HCT116 (cell line): Measurements from ENCODE around the gene FERMT2. TPM values are rescaled to one million over a fixed set of nuclear protein-coding genes. Genes with fewer than 3 reads are reported as not detected.
A peak's percentile ranks its signal among the peaks of the same experiment; 100 is the strongest.

Source experiments
- ATAC-seq: fragments of 200-7000 bp; cut with Tn5 transposase; 2 replicates; pipeline ENCODE4 v1.9.1; 2020; ENCODE audit warnings: mild to moderate bottlenecking, moderate library complexity
- BruUV-seq: library from RNA; stranded (reverse); fragments of 400-500 nt; replicated peaks from 2 replicates; lab custom pipeline; 2021; lab: Mats Ljungman, UMichigan
- CTCF ChIA-PET: fragments of 300-600 bp; sonication (Branson Sonifier 250); formaldehyde crosslinking; loops from one replicate; lab custom pipeline; 2021; ENCODE audit warnings: antibody characterized with exemption; lab: Charles Lee
- POLR2A ChIA-PET: fragments of 300-600, 350-600 bp; sonication (Branson Sonifier 250); formaldehyde crosslinking; loops from one replicate; lab custom pipeline; 2021; ENCODE audit warnings: antibody characterized with exemption; lab: Charles Lee
- RAD21 ChIA-PET, 2 experiments: fragments of 300-600 bp; sonication (Branson Sonifier 250); formaldehyde crosslinking; loops; one replicate each; lab custom pipeline; 2023; ENCODE audit warnings: low total read pairs in 2 of 2; ENCODE audit not compliant: uncharacterized antibody in 2 of 2, unreplicated experiment in 2 of 2, low non-redundant PET in 1 of 2; lab: Charles Lee
- DNase-seq: peaks from one replicate; pipeline ENCODE4 v3.0.0-alpha.2; 2010; ENCODE audit warnings: low read depth, low spot score
- H2AFZ ChIP-seq: fragments of 200-600 bp; shearing (Covaris generic), sonication (generic); 2 replicates; pipeline ENCODE4 v1.6.1; 2017; ENCODE audit warnings: low read depth, mixed run types, mixed read lengths, antibody characterized with exemption, low read length; ENCODE audit not compliant: poor library complexity, severe bottlenecking
- H3K27ac ChIP-seq: 2 replicates; pipeline ENCODE4 v1.5.1; 2012; ENCODE audit warnings: low read depth, low read length
- H3K27me3 ChIP-seq: fragments of 200-600 bp; sonication (generic); 2 replicates; pipeline ENCODE4 v1.6.1; 2016; ENCODE audit warnings: mixed run types, low read length, mixed read lengths; ENCODE audit not compliant: insufficient read depth
- H3K36me3 ChIP-seq, 2 experiments: fragments of 200-500 bp in 1 of 2; fragments of 200-600 bp in 1 of 2; sonication (Bioruptor generic) in 1 of 2; sonication (generic) in 1 of 2; 2 replicates each; pipeline versions ENCODE4 v1.5.1 to v1.6.1; 2014 to 2016; ENCODE audit warnings: low read length in 2 of 2, inconsistent platforms in 1 of 2, mixed read lengths in 1 of 2, mixed run types in 1 of 2; ENCODE audit not compliant: insufficient read depth in 2 of 2, control insufficient read depth in 1 of 2
- H3K4me1 ChIP-seq, 2 experiments: fragments of 200-600 bp in 1 of 2; sonication (generic) in 1 of 2; 2 replicates each; pipeline versions ENCODE4 v1.5.1 to v1.6.1; 2012 to 2017; ENCODE audit warnings: low read length in 2 of 2, inconsistent platforms in 1 of 2, mild to moderate bottlenecking in 1 of 2, mixed read lengths in 1 of 2, mixed run types in 1 of 2, moderate library complexity in 1 of 2; ENCODE audit not compliant: insufficient read depth in 2 of 2, control insufficient read depth in 1 of 2
- H3K4me2 ChIP-seq: fragments of 200-600 bp; sonication (generic); 2 replicates; pipeline ENCODE4 v1.6.1; 2017; ENCODE audit warnings: mixed run types, low read length, mixed read lengths
- H3K4me3 ChIP-seq, 2 experiments: fragments of 200-600 bp in 1 of 2; sonication (generic) in 1 of 2; replicated peaks in 1 of 2; 2 replicates each; pipeline ENCODE4 v1.5.1; 2011 to 2016; ENCODE audit warnings: low read length in 2 of 2, control low read depth in 1 of 2, low read depth in 1 of 2, mild to moderate bottlenecking in 1 of 2, mixed read lengths in 1 of 2, mixed run types in 1 of 2
- H3K79me2 ChIP-seq: fragments of 200-600 bp; sonication (generic); 2 replicates; pipeline ENCODE4 v1.6.1; 2017; ENCODE audit warnings: mild to moderate bottlenecking, mixed run types, low read length, moderate library complexity, mixed read lengths; ENCODE audit not compliant: insufficient read depth
- H3K9ac ChIP-seq: fragments of 200-600 bp; sonication (generic); 2 replicates; pipeline ENCODE4 v1.6.1; 2016; ENCODE audit warnings: low read length, mixed read lengths
- H3K9me2 ChIP-seq: fragments of 200-600 bp; sonication (generic), shearing (Covaris generic); 2 replicates; pipeline ENCODE4 v1.6.1; 2017; ENCODE audit warnings: mixed run types, mild to moderate bottlenecking, moderate library complexity; ENCODE audit not compliant: insufficient read depth
- H3K9me3 ChIP-seq, 2 experiments: fragments of 200-500 bp in 1 of 2; fragments of 200-600 bp in 1 of 2; sonication (Bioruptor generic) in 1 of 2; sonication (generic) in 1 of 2; 2 replicates each; pipeline ENCODE4 v1.6.1; 2014 to 2017; ENCODE audit warnings: low read length in 2 of 2, mixed read lengths in 2 of 2, inconsistent platforms in 1 of 2, low read depth in 1 of 2, mild to moderate bottlenecking in 1 of 2, mixed run types in 1 of 2, moderate library complexity in 1 of 2; ENCODE audit not compliant: control insufficient read depth in 1 of 2, insufficient read depth in 1 of 2
- H4K20me1 ChIP-seq: fragments of 200-600 bp; sonication (generic), shearing (Covaris generic); 2 replicates; pipeline ENCODE4 v1.6.1; 2017; ENCODE audit warnings: mixed run types, mild to moderate bottlenecking, moderate library complexity; ENCODE audit not compliant: insufficient read depth
- CBX3 ChIP-seq: IDR thresholded peaks from 2 replicates; pipeline ENCODE4 v1.6.1; 2012; ENCODE audit warnings: low read depth
- EZH2 ChIP-seq: fragments of 200-600 bp; sonication (generic); IDR thresholded peaks from 2 replicates; pipeline ENCODE4 v1.6.1; 2017; ENCODE audit warnings: antibody characterized with exemption, mixed run types
- EZH2phosphoT487 ChIP-seq: fragments of 200-600 bp; IDR thresholded peaks from 2 replicates; pipeline ENCODE4 v1.6.1; 2018; ENCODE audit warnings: antibody characterized with exemption, borderline replicate concordance
- FOSL1 ChIP-seq: IDR thresholded peaks from 2 replicates; pipeline ENCODE4 v1.6.1; 2012; ENCODE audit warnings: low read depth
- JUND ChIP-seq: IDR thresholded peaks from 2 replicates; pipeline ENCODE4 v1.6.1; 2012
- POLR2AphosphoS5 ChIP-seq: IDR thresholded peaks from 2 replicates; pipeline ENCODE4 v1.6.1; 2011; ENCODE audit warnings: mild to moderate bottlenecking, low read depth, low read length, moderate library complexity
- RAD21 ChIP-seq: IDR thresholded peaks from 2 replicates; pipeline ENCODE4 v1.6.1; 2012; ENCODE audit warnings: low read depth, mild to moderate bottlenecking
- SIN3A ChIP-seq: IDR thresholded peaks from 2 replicates; pipeline ENCODE4 v1.6.1; 2012; ENCODE audit warnings: low read depth
- SP1 ChIP-seq: IDR thresholded peaks from 2 replicates; pipeline ENCODE4 v1.6.1; 2012; ENCODE audit warnings: low read depth
- TCF7L2 ChIP-seq: IDR thresholded peaks from 2 replicates; pipeline ENCODE4 v1.7.0; 2011; ENCODE audit warnings: borderline replicate concordance, inconsistent platforms; ENCODE audit not compliant: insufficient read depth, insufficient read length; ENCODE audit errors: extremely low read depth
- YY1 ChIP-seq: IDR thresholded peaks from 2 replicates; pipeline ENCODE4 v1.6.1; 2011; ENCODE audit warnings: low read length, low read depth, moderate library complexity, mild to moderate bottlenecking; ENCODE audit not compliant: insufficient replicate concordance; ENCODE audit errors: extremely low read depth
- ZNF274 ChIP-seq: fragments of 200-500 bp; sonication (Bioruptor generic); IDR thresholded peaks from 2 replicates; pipeline ENCODE4 v1.6.1; 2014; ENCODE audit warnings: mild to moderate bottlenecking, low read depth, low read length, inconsistent platforms
- intact Hi-C: fragments of 100-400 bp; cut with micrococcal nuclease; formaldehyde crosslinking; loops from 2 replicates; pipeline ENCODE4 v1.10.0; 2022
- total RNA-seq: library from RNA; stranded (reverse); gene quantifications from one replicate; pipeline ENCODE4 v1.2.1, GENCODE V29; 2021; ENCODE audit not compliant: unreplicated experiment
- TF ChIP-seq, protein P1 (sequence below): IDR thresholded peaks from 2 replicates; pipeline ENCODE4 v1.6.1; 2012
- TF ChIP-seq, protein P2 (sequence below): IDR thresholded peaks from 2 replicates; pipeline ENCODE4 v1.6.1; 2012

Gene FERMT2
- total RNA-seq, 1 experiment from 2014 or later: 24.8 TPM

DNA sequence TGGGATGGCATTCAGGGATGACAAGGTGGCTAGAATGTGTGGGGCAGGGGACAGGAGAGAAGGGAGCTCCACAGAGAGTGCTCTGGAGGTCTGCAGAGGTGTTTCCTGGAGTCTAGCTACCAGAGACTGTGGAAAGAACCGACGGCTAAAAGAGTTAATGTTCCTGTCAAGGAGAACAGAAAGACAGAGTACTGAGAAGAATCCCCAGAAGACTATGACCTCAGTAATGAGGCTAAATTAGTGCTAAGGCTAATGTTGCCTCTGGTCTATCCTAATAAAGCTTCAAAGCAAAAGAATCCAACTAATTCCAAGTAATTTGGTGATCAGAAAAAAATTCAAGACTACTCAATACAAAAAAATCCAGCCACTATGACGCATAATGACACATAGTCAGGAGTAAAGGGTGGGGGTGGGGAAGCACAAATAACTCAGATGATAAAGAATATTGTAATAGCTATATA, 44.7 kb downstream of the FERMT2 start (continued):
- TF ChIP-seq FOSL1: peak; percentile 99
- TF ChIP-seq, protein P1, sequence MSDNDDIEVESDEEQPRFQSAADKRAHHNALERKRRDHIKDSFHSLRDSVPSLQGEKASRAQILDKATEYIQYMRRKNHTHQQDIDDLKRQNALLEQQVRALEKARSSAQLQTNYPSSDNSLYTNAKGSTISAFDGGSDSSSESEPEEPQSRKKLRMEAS: no peak

DNA sequence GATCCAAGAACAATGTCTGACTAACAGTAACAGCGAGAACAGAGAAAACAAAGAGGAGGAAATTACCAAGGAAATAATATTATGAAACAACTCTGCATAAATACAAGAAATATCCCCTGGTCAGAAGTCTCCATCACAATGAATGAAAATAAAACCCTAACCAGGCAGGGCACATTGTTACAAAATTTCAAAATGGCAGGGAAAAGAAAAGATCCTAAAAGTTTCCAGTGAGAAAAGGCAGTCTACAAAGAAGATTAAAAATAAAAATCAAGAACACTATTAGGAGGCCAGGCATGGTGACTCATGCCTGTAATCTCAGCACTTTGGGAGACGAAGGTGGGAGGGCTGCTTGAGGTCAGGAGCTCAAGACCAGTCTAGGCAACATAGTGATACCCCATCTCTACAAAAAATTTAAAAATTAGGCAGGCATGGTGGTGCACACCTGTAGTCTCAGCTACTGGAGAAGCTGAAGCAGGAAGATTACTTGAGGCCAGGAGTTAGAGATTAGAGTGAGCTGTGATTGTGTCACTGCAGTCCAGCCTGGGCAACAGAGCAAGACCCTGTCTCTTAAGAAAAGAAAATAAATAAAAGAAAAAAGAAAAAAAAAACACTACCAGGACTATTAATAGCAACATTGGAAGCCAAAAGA, 47.8 kb downstream of the FERMT2 start:
- Histone ChIP-seq H4K20me1 (no peaks in the 10 kb centered on the region), H3K9ac (no peak overlapping the region), H3K27me3 (no peaks in the 10 kb centered on the region), H3K9me3 (no peaks in the 10 kb centered on the region), H3K4me1 (peaks cover 37 to 63% of the 10 kb centered on the region in 2 experiments), H3K4me2 (peak overlapping the region; percentile 61), H3K36me3 (no peaks in the 10 kb centered on the region), H3K9me2 (no peaks in the 10 kb centered on the region), H3K4me3 (peak overlapping the region in 1 of 2 experiments; percentile 17; a peak in 1 of 4 replicates), H3K79me2 (peaks cover 4% of the 10 kb centered on the region; the same call in 1 of the 2 replicates), H3K27ac (no peak overlapping the region; the same call in 1 of the 2 replicates), H2AFZ (no peak overlapping the region)
- POLR2A ChIA-PET: no interaction called here
- TF ChIP-seq JUND (peak; percentile 17; the same call in 1 of the 2 replicates), RAD21 (no peak)
- no peak for DNase-seq
- no TSS peak for BruUV-seq
- ATAC-seq: 0 out of 2 replicates have a peak, but pooled peaks have one; percentile 44
- intact Hi-C loops: no loop called here
- CTCF ChIA-PET: no interaction called here
- RAD21 ChIA-PET: no interaction called here

DNA sequence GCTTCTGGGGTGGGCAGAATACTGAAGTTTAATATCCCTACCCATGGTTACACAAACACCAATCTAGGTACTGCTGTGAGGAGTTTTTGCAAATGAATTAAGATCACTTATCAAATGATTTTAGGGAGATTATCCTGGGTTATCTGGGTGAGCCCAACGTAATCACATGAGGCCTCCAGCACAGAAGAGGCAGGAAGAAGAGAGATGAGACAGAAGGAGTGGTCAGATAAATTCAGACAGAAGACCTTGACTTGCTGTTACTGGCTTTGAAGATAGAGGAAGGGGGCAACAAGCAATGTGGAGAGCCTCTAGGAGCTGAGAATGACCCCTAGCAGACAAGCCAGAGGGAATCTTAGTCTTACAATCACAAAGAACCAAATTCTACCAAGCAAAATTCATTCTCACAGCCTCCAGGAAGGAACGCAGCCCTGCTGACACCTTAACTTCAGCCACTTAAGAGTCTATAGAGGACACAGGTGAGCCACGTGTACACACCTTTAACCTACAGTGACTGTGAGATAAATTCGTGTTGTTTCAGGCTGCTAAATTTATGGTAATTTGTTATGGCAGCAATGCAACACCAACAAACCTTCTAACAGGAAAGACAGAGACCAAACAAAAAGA, 49.4 kb downstream of the FERMT2 start:
- ATAC-seq (no peak), DNase-seq (no peak)
- ChIA-PET RAD21 (no interaction called here), CTCF (no interaction called here), POLR2A (no interaction called here)
- H4K20me1 ChIP-seq: no peaks in the 10 kb centered on the region
- H2AFZ ChIP-seq: no peak overlapping the region
- H3K9ac ChIP-seq: no peak overlapping the region
- no TSS peak for BruUV-seq
- peaks cover 29 to 47% of the 10 kb centered on the region in 2 experiments for H3K4me1 ChIP-seq
- H3K27ac ChIP-seq: no peak overlapping the region
- no peaks in the 10 kb centered on the region for H3K9me3 ChIP-seq
- H3K79me2 ChIP-seq: peaks cover 4% of the 10 kb centered on the region; the same call in 1 of the 2 replicates
- H3K4me3 ChIP-seq: no peak overlapping the region
- no peaks in the 10 kb centered on the region for H3K27me3 ChIP-seq
- H3K4me2 ChIP-seq: no peak overlapping the region
- intact Hi-C loops: no loop called here
- H3K36me3 ChIP-seq: no peaks in the 10 kb centered on the region
- no peaks in the 10 kb centered on the region for H3K9me2 ChIP-seq
- no peak for TF ChIP-seq SIN3A
- no peak for TF ChIP-seq RAD21
- TF ChIP-seq ZNF274: no peak
- TF ChIP-seq SP1: no peak
- TF ChIP-seq CBX3: no peak
- TF ChIP-seq YY1: no peak
- TF ChIP-seq, protein P1: no peak
- no peak for TF ChIP-seq TCF7L2
- TF ChIP-seq EZH2: no peak
- TF ChIP-seq, protein P2, sequence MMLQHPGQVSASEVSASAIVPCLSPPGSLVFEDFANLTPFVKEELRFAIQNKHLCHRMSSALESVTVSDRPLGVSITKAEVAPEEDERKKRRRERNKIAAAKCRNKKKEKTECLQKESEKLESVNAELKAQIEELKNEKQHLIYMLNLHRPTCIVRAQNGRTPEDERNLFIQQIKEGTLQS: no peak
- no peak for TF ChIP-seq EZH2phosphoT487
- no peak for TF ChIP-seq JUND
- TF ChIP-seq POLR2AphosphoS5: no peak
